Neural cell (in vitro differentiated cells): ENCODE data around the gene C2orf68.

Experiments
- CTCF ChIP-seq: fragments of 450-650 bp; IDR thresholded peaks from 2 replicates; pipeline ENCODE4 v1.5.1; 2014; ENCODE audit warnings: antibody characterized with exemption, mild to moderate bottlenecking, moderate library complexity; ENCODE audit not compliant: poor library complexity, severe bottlenecking
- EP300 ChIP-seq: fragments of 450-650 bp; conservative IDR thresholded peaks from 2 replicates; pipeline ENCODE4 v1.6.1; 2014; ENCODE audit warnings: antibody characterized with exemption, mild to moderate bottlenecking, moderate library complexity; ENCODE audit not compliant: poor library complexity, severe bottlenecking
- EZH2 ChIP-seq: fragments of 200-600, 300-800 bp; shearing (Covaris generic), sonication (generic); IDR thresholded peaks from 2 replicates; pipeline ENCODE4 v1.6.1; 2014; ENCODE audit warnings: antibody characterized with exemption, low read length, borderline replicate concordance, mild to moderate bottlenecking; ENCODE audit not compliant: insufficient read depth, poor library complexity, severe bottlenecking
- MXI1 ChIP-seq: fragments of 450-650 bp; conservative IDR thresholded peaks from 2 replicates; pipeline ENCODE4 v1.6.1; 2014; ENCODE audit warnings: antibody characterized with exemption, mild to moderate bottlenecking; ENCODE audit not compliant: poor library complexity, severe bottlenecking
- POLR2AphosphoS5 ChIP-seq: IDR thresholded peaks from 2 replicates; pipeline ENCODE4 v1.6.1; 2012
- RAD21 ChIP-seq: fragments of 450-650 bp; conservative IDR thresholded peaks from 2 replicates; pipeline ENCODE4 v1.6.1; 2014; ENCODE audit warnings: antibody characterized with exemption, mild to moderate bottlenecking, moderate library complexity
- REST ChIP-seq: IDR thresholded peaks from 2 replicates; pipeline ENCODE4 v1.6.1; 2012; ENCODE audit warnings: borderline replicate concordance
- TAF1 ChIP-seq: IDR thresholded peaks from 2 replicates; pipeline ENCODE4 v1.6.1; 2012; ENCODE audit warnings: low read depth

GRCh38 chr2:85561280-85562212 is 50.3 kb downstream of the C2orf68 start, which contains the start of gene GGCX:
- TF ChIP-seq CTCF (peak; percentile 37), EP300 (peak; percentile 37), EZH2 (no peak), REST (no peak), RAD21 (peak; percentile 35), MXI1 (peak; percentile 75), TAF1 (peak; percentile 95), POLR2AphosphoS5 (peak; percentile 93)
